GM12878 (cell line): ENCODE results near the gene NLRP10. TPM values are rescaled to one million over a fixed set of nuclear protein-coding genes. Genes with fewer than 3 reads are reported as not detected.

Experiments used
- ATAC-seq: fragments of 200-7000 bp; cut with Tn5 transposase; 3 replicates; pipeline ENCODE4 v1.9.1; 2020; ENCODE audit warnings: mild to moderate bottlenecking, moderate library complexity
- BruUV-seq: library from RNA; stranded (reverse); fragments of 400-500 nt; replicated peaks from 2 replicates; lab custom pipeline; 2021; lab: Mats Ljungman, UMichigan
- CTCF ChIA-PET: fragments of 300-600 bp; sonication (Branson Sonifier 250); formaldehyde crosslinking; extraction: SDS; loops from one replicate; lab custom pipeline; 2021; ENCODE audit warnings: inconsistent platforms; lab: Yijun Ruan, JAX
- POLR2A ChIA-PET: fragments of 350-600 bp; formaldehyde crosslinking; extraction: SDS; loops from one replicate; lab custom pipeline; 2021; ENCODE audit warnings: inconsistent platforms; lab: Charles Lee
- RAD21 ChIA-PET: fragments of 300-600 bp; sonication (Branson Sonifier 250); formaldehyde crosslinking; loops from one replicate; lab custom pipeline; 2023; ENCODE audit warnings: antibody characterized with exemption; ENCODE audit not compliant: unreplicated experiment; lab: Charles Lee
- SMC1A ChIA-PET: fragments of 300-600 bp; sonication (Branson Sonifier 250); formaldehyde crosslinking; loops from one replicate; lab custom pipeline; 2023; ENCODE audit not compliant: unreplicated experiment, uncharacterized antibody; lab: Charles Lee
- DNase-seq: peaks from one replicate; pipeline ENCODE4 v3.0.0-alpha.2; 2011; ENCODE audit warnings: low read depth, low spot score
- FAIRE-seq: peaks from 3 replicates; lab custom pipeline; 2011; peaks lifted over from hg19 to GRCh38; lab: Jason Lieb, UNC
- H2AFZ ChIP-seq: 2 replicates; pipeline ENCODE4 v1.6.0; 2011; ENCODE audit warnings: low read depth, low read length, control low read depth; ENCODE audit not compliant: control insufficient read depth
- H3K27ac ChIP-seq: 2 replicates; pipeline ENCODE4 v1.5.1; 2011; ENCODE audit warnings: control low read depth; ENCODE audit not compliant: control insufficient read depth, insufficient read depth
- H3K27me3 ChIP-seq, 2 experiments: replicated peaks in 1 of 2; 2 replicates each; pipeline versions ENCODE4 v1.6.0 to v1.6.1; 2011; ENCODE audit warnings: low read length in 1 of 2; ENCODE audit not compliant: control insufficient read depth in 2 of 2, insufficient read depth in 2 of 2
- H3K36me3 ChIP-seq, 2 experiments: 2 replicates each; pipeline ENCODE4 v1.5.1; 2011; ENCODE audit warnings: low read length in 1 of 2; ENCODE audit not compliant: control insufficient read depth in 2 of 2, insufficient read depth in 2 of 2
- H3K4me1 ChIP-seq: 2 replicates; pipeline ENCODE4 v1.6.1; 2011; ENCODE audit warnings: mild to moderate bottlenecking, low read length, moderate library complexity, mixed read lengths; ENCODE audit not compliant: control insufficient read depth, insufficient read depth
- H3K4me2 ChIP-seq: 2 replicates; pipeline ENCODE4 v1.6.0; 2011; ENCODE audit warnings: control low read depth; ENCODE audit not compliant: control insufficient read depth, insufficient read depth
- H3K4me3 ChIP-seq: fragments of 200-600 bp; sonication (generic); 2 replicates; pipeline ENCODE4 v1.5.1; 2016
- H3K79me2 ChIP-seq: 2 replicates; pipeline ENCODE4 v1.6.0; 2011; ENCODE audit warnings: low read length; ENCODE audit not compliant: control insufficient read depth, insufficient read depth
- H3K9ac ChIP-seq: 2 replicates; pipeline ENCODE4 v1.8.0; 2011; ENCODE audit warnings: low read length, control low read depth, mixed read lengths; ENCODE audit not compliant: control insufficient read depth, insufficient read depth
- H3K9me3 ChIP-seq: replicated peaks from 3 replicates; pipeline ENCODE4 v1.5.1; 2011; ENCODE audit warnings: mild to moderate bottlenecking, low read length; ENCODE audit not compliant: control insufficient read depth, insufficient read depth
- H4K20me1 ChIP-seq: 2 replicates; pipeline ENCODE4 v1.6.0; 2011; ENCODE audit not compliant: control insufficient read depth, insufficient read depth
- ASH2L ChIP-seq: fragments of 300-600, 200-600 bp; sonication (generic); IDR thresholded peaks from 2 replicates; pipeline ENCODE4 v1.6.1; 2017; ENCODE audit warnings: low read depth, mild to moderate bottlenecking, borderline replicate concordance
- CHD1 ChIP-seq: IDR thresholded peaks from 2 replicates; pipeline ENCODE4 v1.6.1; 2012; ENCODE audit warnings: low read depth, low read length, improper control_type of control experiment
- CHD4 ChIP-seq: fragments of 200-600 bp; sonication (generic); IDR thresholded peaks from 2 replicates; pipeline ENCODE4 v1.6.1; 2016; ENCODE audit warnings: mild to moderate bottlenecking
- IRF4 ChIP-seq: IDR thresholded peaks from 2 replicates; pipeline ENCODE4 v1.6.1; 2011; ENCODE audit warnings: low read depth, low read length
- KDM1A ChIP-seq: fragments of 200-600 bp; sonication (generic); IDR thresholded peaks from 2 replicates; pipeline ENCODE4 v1.6.1; 2016; ENCODE audit warnings: borderline replicate concordance
- MTA2 ChIP-seq: fragments of 450-650 bp; IDR thresholded peaks from 2 replicates; pipeline ENCODE4 v1.6.1; 2016; ENCODE audit warnings: low read depth, mild to moderate bottlenecking, moderate library complexity
- PAX5 ChIP-seq: IDR thresholded peaks from 2 replicates; pipeline ENCODE4 v1.6.1; 2011; ENCODE audit warnings: low read depth, low read length, borderline replicate concordance
- RAD51 ChIP-seq: fragments of 450-650 bp; IDR thresholded peaks from 2 replicates; pipeline ENCODE4 v1.6.1; 2016; ENCODE audit warnings: moderate library complexity, mild to moderate bottlenecking, inconsistent platforms
- RBBP5 ChIP-seq: fragments of 200-600 bp; sonication (generic); conservative IDR thresholded peaks from 2 replicates; pipeline ENCODE4 v1.6.1; 2016
- YY1 ChIP-seq: IDR thresholded peaks from 2 replicates; pipeline ENCODE4 v1.6.1; 2011; ENCODE audit warnings: low read depth, mild to moderate bottlenecking, low read length
- ZNF622 ChIP-seq: fragments of 450-650 bp; IDR thresholded peaks from 2 replicates; pipeline ENCODE4 v1.6.1; 2017; ENCODE audit warnings: mild to moderate bottlenecking, inconsistent platforms
- WGBS: methylation state at CpG from one replicate; pipeline ENCODE4 v1.1.6; 2016; ENCODE audit warnings: low lambda C conversion rate; ENCODE audit not compliant: insufficient replicate concordance, insufficient coverage; ENCODE audit errors: missing lambda C conversion rate; 5-methylcytosine and 5-hydroxymethylcytosine counted together
- in situ Hi-C: fragments of 300-500 bp; cut with MboI; formaldehyde crosslinking; loops from 9 replicates; pipeline ENCODE4 v1.14.3; 2018; ENCODE audit warnings: mixed read lengths
- intact Hi-C: fragments of 100-400 bp; cut with micrococcal nuclease; formaldehyde crosslinking; loops from one replicate; pipeline ENCODE4 v1.14.2; 2022; ENCODE audit not compliant: unreplicated experiment
- polyA plus RNA-seq, 11 experiments: library from polyadenylated mRNA; depleted of rRNA in 4 of 11; unstranded in 6 of 11; stranded (reverse) in 5 of 11; fragments of >200 nt; fragmentation: Nextera tagmentation in 4 of 11; fragmentation: Illumina TruSeq in 1 of 11; extraction: Ambion mirVana in 4 of 11; extraction: Trizol in 1 of 11; gene quantifications; 1 replicate in 1 of 11; 2 replicates in 10 of 11; pipeline versions ENCODE4 v1.2.1 to v1.2.3, GENCODE V29; 2011 to 2016; ENCODE audit warnings: inconsistent platforms in 2 of 11, missing spikeins in 2 of 11, low read depth in 1 of 11
- total RNA-seq, 4 experiments: library from RNA; depleted of rRNA in 3 of 4; stranded (reverse); fragments of >200 nt in 3 of 4; fragmentation: Illumina TruSeq in 1 of 4; extraction: Trizol in 1 of 4; gene quantifications; 2 replicates each; pipeline versions ENCODE4 v1.2.1 to v1.2.3, GENCODE V29; 2013 to 2021
- TF ChIP-seq, protein P1 (sequence below): fragments of 450-650 bp; IDR thresholded peaks from 2 replicates; pipeline ENCODE4 v1.6.1; 2018; ENCODE audit warnings: mild to moderate bottlenecking, low read depth, moderate library complexity; ENCODE audit not compliant: partially characterized antibody
- TF ChIP-seq, protein P2 (sequence below): fragments of 450-650 bp; IDR thresholded peaks from 2 replicates; pipeline ENCODE4 v1.6.1; 2017; ENCODE audit warnings: antibody characterized with exemption, mild to moderate bottlenecking, moderate library complexity
- TF ChIP-seq, protein P3 (sequence below): IDR thresholded peaks from 2 replicates; pipeline ENCODE4 v1.6.1; 2011; ENCODE audit warnings: low read depth, low read length, improper control_type of control experiment, borderline replicate concordance
- TF ChIP-seq, protein P4 (sequence below): IDR thresholded peaks from 2 replicates; pipeline ENCODE4 v1.6.1; 2011; ENCODE audit warnings: borderline replicate concordance, low read depth, mild to moderate bottlenecking, moderate library complexity, mixed read lengths, low read length; ENCODE audit not compliant: insufficient read depth; ENCODE audit errors: extremely low read length

NLRP10 gene
- total and polyA plus RNA-seq, 10 of the 15 experiments (the other 5 are each of a cell fraction or from before 2014, with no cell fraction given) = 0.04 TPM; not detected in 9

DNA sequence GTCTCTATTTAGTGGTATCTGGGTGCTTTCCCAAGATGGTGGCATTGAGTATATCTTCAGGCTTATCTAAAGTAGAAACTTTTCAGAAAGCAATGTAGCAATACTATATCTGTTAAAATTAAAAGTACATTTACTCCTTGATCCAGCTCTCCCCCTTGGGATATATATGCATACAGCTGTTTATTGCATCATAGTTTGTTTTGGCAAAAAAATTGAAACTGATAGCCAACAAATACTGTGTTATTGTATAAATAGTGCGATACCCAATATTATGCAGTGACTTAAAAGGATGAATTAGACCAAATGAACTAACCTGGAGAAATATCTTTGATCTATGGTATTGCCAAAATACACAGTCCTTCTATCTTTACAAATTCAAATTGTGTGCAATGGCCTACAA, 15.3 kb downstream of the NLRP10 start:
- BruUV-seq = no TSS peak
- Histone ChIP-seq H2AFZ (no peak overlapping the region), H3K79me2 (no peaks in the 10 kb centered on the region), H4K20me1 (no peaks in the 10 kb centered on the region), H3K4me2 (no peak overlapping the region), H3K4me3 (no peak overlapping the region), H3K4me1 (no peaks in the 10 kb centered on the region), H3K27ac (no peak overlapping the region), H3K27me3 (no peaks in the 10 kb centered on the region; a peak in 1 of 4 replicates), H3K9me3 (no peaks in the 10 kb centered on the region; the same call in 2 of the 3 replicates), H3K36me3 (no peaks in the 10 kb centered on the region), H3K9ac (no peak overlapping the region)
- 27% methylated on average over 1 of the region's 1 CpG for whole genome bisulfite sequencing
- ATAC-seq = no peak
- ChIA-PET CTCF (interaction anchor here (0.6 kb wide), 1 partner anchor 258 kb away, joined by 3 read pairs; no protein-coding TSS in a partner anchor), POLR2A (no interaction called here), RAD21 (no interaction called here), SMC1A (interaction anchor here (0.8 to 1.4 kb wide), 3 partner anchors 9 to 15 kb away, joined by 3 to 4 read pairs (median 3); partner anchors contain the start of gene NLRP10)
- in situ Hi-C loops = no loop called here
- intact Hi-C loops = no loop called here
- no peak for DNase-seq
- FAIRE-seq = no peak
- TF ChIP-seq CHD4 = no peak
- no peak for TF ChIP-seq MTA2
- TF ChIP-seq, protein P1, sequence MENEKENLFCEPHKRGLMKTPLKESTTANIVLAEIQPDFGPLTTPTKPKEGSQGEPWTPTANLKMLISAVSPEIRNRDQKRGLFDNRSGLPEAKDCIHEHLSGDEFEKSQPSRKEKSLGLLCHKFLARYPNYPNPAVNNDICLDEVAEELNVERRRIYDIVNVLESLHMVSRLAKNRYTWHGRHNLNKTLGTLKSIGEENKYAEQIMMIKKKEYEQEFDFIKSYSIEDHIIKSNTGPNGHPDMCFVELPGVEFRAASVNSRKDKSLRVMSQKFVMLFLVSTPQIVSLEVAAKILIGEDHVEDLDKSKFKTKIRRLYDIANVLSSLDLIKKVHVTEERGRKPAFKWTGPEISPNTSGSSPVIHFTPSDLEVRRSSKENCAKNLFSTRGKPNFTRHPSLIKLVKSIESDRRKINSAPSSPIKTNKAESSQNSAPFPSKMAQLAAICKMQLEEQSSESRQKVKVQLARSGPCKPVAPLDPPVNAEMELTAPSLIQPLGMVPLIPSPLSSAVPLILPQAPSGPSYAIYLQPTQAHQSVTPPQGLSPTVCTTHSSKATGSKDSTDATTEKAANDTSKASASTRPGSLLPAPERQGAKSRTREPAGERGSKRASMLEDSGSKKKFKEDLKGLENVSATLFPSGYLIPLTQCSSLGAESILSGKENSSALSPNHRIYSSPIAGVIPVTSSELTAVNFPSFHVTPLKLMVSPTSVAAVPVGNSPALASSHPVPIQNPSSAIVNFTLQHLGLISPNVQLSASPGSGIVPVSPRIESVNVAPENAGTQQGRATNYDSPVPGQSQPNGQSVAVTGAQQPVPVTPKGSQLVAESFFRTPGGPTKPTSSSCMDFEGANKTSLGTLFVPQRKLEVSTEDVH = no peak
- TF ChIP-seq ZNF622 = no peak
- TF ChIP-seq PAX5 = no peak
- no peak for TF ChIP-seq YY1
- TF ChIP-seq, protein P2, sequence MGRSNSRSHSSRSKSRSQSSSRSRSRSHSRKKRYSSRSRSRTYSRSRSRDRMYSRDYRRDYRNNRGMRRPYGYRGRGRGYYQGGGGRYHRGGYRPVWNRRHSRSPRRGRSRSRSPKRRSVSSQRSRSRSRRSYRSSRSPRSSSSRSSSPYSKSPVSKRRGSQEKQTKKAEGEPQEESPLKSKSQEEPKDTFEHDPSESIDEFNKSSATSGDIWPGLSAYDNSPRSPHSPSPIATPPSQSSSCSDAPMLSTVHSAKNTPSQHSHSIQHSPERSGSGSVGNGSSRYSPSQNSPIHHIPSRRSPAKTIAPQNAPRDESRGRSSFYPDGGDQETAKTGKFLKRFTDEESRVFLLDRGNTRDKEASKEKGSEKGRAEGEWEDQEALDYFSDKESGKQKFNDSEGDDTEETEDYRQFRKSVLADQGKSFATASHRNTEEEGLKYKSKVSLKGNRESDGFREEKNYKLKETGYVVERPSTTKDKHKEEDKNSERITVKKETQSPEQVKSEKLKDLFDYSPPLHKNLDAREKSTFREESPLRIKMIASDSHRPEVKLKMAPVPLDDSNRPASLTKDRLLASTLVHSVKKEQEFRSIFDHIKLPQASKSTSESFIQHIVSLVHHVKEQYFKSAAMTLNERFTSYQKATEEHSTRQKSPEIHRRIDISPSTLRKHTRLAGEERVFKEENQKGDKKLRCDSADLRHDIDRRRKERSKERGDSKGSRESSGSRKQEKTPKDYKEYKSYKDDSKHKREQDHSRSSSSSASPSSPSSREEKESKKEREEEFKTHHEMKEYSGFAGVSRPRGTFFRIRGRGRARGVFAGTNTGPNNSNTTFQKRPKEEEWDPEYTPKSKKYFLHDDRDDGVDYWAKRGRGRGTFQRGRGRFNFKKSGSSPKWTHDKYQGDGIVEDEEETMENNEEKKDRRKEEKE = no peak
- TF ChIP-seq IRF4 = no peak
- no peak for TF ChIP-seq KDM1A
- TF ChIP-seq, protein P3, sequence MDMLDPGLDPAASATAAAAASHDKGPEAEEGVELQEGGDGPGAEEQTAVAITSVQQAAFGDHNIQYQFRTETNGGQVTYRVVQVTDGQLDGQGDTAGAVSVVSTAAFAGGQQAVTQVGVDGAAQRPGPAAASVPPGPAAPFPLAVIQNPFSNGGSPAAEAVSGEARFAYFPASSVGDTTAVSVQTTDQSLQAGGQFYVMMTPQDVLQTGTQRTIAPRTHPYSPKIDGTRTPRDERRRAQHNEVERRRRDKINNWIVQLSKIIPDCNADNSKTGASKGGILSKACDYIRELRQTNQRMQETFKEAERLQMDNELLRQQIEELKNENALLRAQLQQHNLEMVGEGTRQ = no peak
- no peak for TF ChIP-seq CHD1
- TF ChIP-seq RBBP5 = no peak
- TF ChIP-seq RAD51 = no peak
- no peak for TF ChIP-seq ASH2L
- TF ChIP-seq, protein P4, sequence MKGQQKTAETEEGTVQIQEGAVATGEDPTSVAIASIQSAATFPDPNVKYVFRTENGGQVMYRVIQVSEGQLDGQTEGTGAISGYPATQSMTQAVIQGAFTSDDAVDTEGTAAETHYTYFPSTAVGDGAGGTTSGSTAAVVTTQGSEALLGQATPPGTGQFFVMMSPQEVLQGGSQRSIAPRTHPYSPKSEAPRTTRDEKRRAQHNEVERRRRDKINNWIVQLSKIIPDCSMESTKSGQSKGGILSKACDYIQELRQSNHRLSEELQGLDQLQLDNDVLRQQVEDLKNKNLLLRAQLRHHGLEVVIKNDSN = no peak
